ENCODE results near the gene ATXN1. TPM values are rescaled to one million over a fixed set of nuclear protein-coding genes. Genes with fewer than 3 reads are reported as not detected.

Gene ATXN1
- polyA plus RNA-seq, 1 of the 3 experiments (the other 2 are of a cell fraction): 7.9 TPM

DNA sequence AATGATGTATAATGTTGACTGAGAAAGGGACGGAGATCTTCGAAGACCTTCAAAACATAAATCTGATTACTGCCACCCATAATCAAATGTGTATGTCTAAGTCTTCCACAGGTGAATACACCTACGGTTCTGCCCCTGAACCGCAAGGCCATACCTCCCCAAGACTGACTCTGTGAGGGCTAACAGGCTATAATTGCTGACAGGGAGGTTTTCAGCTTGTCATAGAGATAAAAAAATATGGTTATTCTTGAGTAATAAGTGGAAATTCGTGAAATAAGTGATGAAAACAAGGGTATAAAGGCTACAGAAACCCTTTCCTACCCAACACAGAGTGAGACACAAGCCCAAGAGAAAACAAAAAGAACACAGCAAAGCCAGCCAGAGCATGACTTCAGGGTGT lies 188.9 kb downstream of the ATXN1 start:
- Histone ChIP-seq H3K27me3 (ENCODE audit: insufficient read depth) (no peaks in the 10 kb centered on the region), H4K20me1 (ENCODE audit: insufficient read depth) (no peaks in the 10 kb centered on the region; the same call in 1 of the 2 replicates), H2AFZ (ENCODE audit: low read depth) (no peak overlapping the region), H3K4me3 (ENCODE audit: low read depth in 2 of 2, low read length in 1 of 2) (no peak overlapping the region), H3K79me2 (ENCODE audit: insufficient read depth) (no peaks in the 10 kb centered on the region), H3K9me3 (no peaks in the 10 kb centered on the region), H3K4me1 (ENCODE audit: control insufficient read depth in 1 of 2, insufficient read depth in 2 of 2, low read depth in 1 of 2, low read length in 1 of 2) (no peaks in the 10 kb centered on the region), H3K36me3 (replicated peaks in 1 of 2; ENCODE audit: control insufficient read depth in 1 of 2, insufficient read depth in 2 of 2, low read length in 1 of 2) (peaks cover 0 to 9% of the 10 kb centered on the region in 2 experiments), H3K9ac (no peak overlapping the region), H3K9me2 (no peaks in the 10 kb centered on the region), H3F3A (replicated peaks; ENCODE audit: insufficient read depth) (peaks cover 3% of the 10 kb centered on the region), H3K4me2 (no peak overlapping the region), H3K27ac (ENCODE audit: low read depth in 2 of 2, low read length in 1 of 2) (no peak overlapping the region)
- DNase-seq: no peak
- POLR2A ChIA-PET: no interaction called here
- TF ChIP-seq FOSL2 (IDR thresholded peaks at IDR 0.05; ENCODE audit: borderline replicate concordance, low read depth) (no peak), ELF1 (IDR thresholded peaks at IDR 0.05) (no peak), MXI1 (IDR thresholded peaks at IDR 0.05; ENCODE audit: low read depth, low read length) (no peak)
- TF ChIP-seq, protein P1, sequence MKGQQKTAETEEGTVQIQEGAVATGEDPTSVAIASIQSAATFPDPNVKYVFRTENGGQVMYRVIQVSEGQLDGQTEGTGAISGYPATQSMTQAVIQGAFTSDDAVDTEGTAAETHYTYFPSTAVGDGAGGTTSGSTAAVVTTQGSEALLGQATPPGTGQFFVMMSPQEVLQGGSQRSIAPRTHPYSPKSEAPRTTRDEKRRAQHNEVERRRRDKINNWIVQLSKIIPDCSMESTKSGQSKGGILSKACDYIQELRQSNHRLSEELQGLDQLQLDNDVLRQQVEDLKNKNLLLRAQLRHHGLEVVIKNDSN (IDR thresholded peaks at IDR 0.05; ENCODE audit: borderline replicate concordance, low read depth): no peak
- CTCF ChIA-PET: no interaction called here
- WGBS (ENCODE audit: low lambda C conversion rate): 88% methylated on average over 5 of the region's 5 CpGs

- no peak for DNase-seq
- TF ChIP-seq POLR2AphosphoS5 (IDR thresholded peaks at IDR 0.05; ENCODE audit: low read depth, low read length) (no peak), JUND (IDR thresholded peaks at IDR 0.05) (no peak), NRF1 (IDR thresholded peaks at IDR 0.05; ENCODE audit: low read depth, low read length) (no peak)
- Histone ChIP-seq H3F3A (replicated peaks; ENCODE audit: insufficient read depth) (peaks cover 3% of the 10 kb centered on the region), H3K9ac (no peak overlapping the region), H3K36me3 (replicated peaks in 1 of 2; ENCODE audit: control insufficient read depth in 1 of 2, insufficient read depth in 2 of 2, low read length in 1 of 2) (peaks cover 0 to 9% of the 10 kb centered on the region in 2 experiments), H3K79me2 (ENCODE audit: insufficient read depth) (no peaks in the 10 kb centered on the region), H3K9me2 (no peaks in the 10 kb centered on the region), H2AFZ (ENCODE audit: low read depth) (no peak overlapping the region), H4K20me1 (ENCODE audit: insufficient read depth) (no peaks in the 10 kb centered on the region; the same call in 1 of the 2 replicates), H3K4me1 (ENCODE audit: control insufficient read depth in 1 of 2, insufficient read depth in 2 of 2, low read depth in 1 of 2, low read length in 1 of 2) (no peaks in the 10 kb centered on the region), H3K27ac (ENCODE audit: low read depth in 2 of 2, low read length in 1 of 2) (no peak overlapping the region), H3K9me3 (no peaks in the 10 kb centered on the region), H3K4me2 (no peak overlapping the region), H3K4me3 (ENCODE audit: low read depth in 2 of 2, low read length in 1 of 2) (no peak overlapping the region), H3K27me3 (ENCODE audit: insufficient read depth) (no peaks in the 10 kb centered on the region)
- CTCF ChIA-PET: no interaction called here
- 63% methylated on average over 1 of the region's 1 CpG for WGBS (ENCODE audit: low lambda C conversion rate)
- POLR2A ChIA-PET: no interaction called here
Observed at GRCh38 chr6:16570946-16571345, 190.3 kb downstream of the ATXN1 start.

- H3K4me3 ChIP-seq (ENCODE audit: low read depth in 2 of 2, low read length in 1 of 2): no peak overlapping the region
- H3K9ac ChIP-seq: no peak overlapping the region
- H4K20me1 ChIP-seq (ENCODE audit: insufficient read depth): no peaks in the 10 kb centered on the region; the same call in 1 of the 2 replicates
- TF ChIP-seq MEF2A (IDR thresholded peaks at IDR 0.05; ENCODE audit: borderline replicate concordance, low read depth) (no peak), FOSL2 (IDR thresholded peaks at IDR 0.05; ENCODE audit: borderline replicate concordance, low read depth) (no peak), SIN3A (IDR thresholded peaks at IDR 0.05; ENCODE audit: borderline replicate concordance, low read depth, low read length) (no peak), MAX (IDR thresholded peaks at IDR 0.05; ENCODE audit: low read depth) (no peak), EP300 (IDR thresholded peaks at IDR 0.05; ENCODE audit: borderline replicate concordance in 1 of 2, low read depth in 1 of 2, low read length in 1 of 2) (no peak), RCOR1 (IDR thresholded peaks at IDR 0.05; ENCODE audit: low read length) (no peak), TAF1 (IDR thresholded peaks at IDR 0.05; ENCODE audit: borderline replicate concordance, low read depth, low read length) (no peak), RFX5 (IDR thresholded peaks at IDR 0.05; ENCODE audit: low read length) (no peak)
- TF ChIP-seq, protein P1 (IDR thresholded peaks at IDR 0.05; ENCODE audit: borderline replicate concordance, low read depth): no peak
- no peak overlapping the region for H2AFZ ChIP-seq (ENCODE audit: low read depth)
- H3K27me3 ChIP-seq (ENCODE audit: insufficient read depth): no peaks in the 10 kb centered on the region
- H3K27ac ChIP-seq (ENCODE audit: low read depth in 2 of 2, low read length in 1 of 2): no peak overlapping the region
- CTCF ChIA-PET: no interaction called here
- peaks cover 0 to 9% of the 10 kb centered on the region in 2 experiments for H3K36me3 ChIP-seq (replicated peaks in 1 of 2; ENCODE audit: control insufficient read depth in 1 of 2, insufficient read depth in 2 of 2, low read length in 1 of 2)
- no peak overlapping the region for H3K4me2 ChIP-seq
- H3K9me3 ChIP-seq: no peaks in the 10 kb centered on the region
- no peaks in the 10 kb centered on the region for H3K4me1 ChIP-seq (ENCODE audit: control insufficient read depth in 1 of 2, insufficient read depth in 2 of 2, low read depth in 1 of 2, low read length in 1 of 2)
- peaks cover 3% of the 10 kb centered on the region for H3F3A ChIP-seq (replicated peaks; ENCODE audit: insufficient read depth)
- WGBS (ENCODE audit: low lambda C conversion rate): 93% methylated on average over 1 of the region's 1 CpG
- no peak for DNase-seq
- no peaks in the 10 kb centered on the region; the same call in 1 of the 2 replicates for H3K79me2 ChIP-seq (ENCODE audit: insufficient read depth)
- POLR2A ChIA-PET: no interaction called here
- H3K9me2 ChIP-seq: no peaks in the 10 kb centered on the region
Observed at GRCh38 chr6:16570221-16570553, 191.1 kb downstream of the ATXN1 start.

Measured in SK-N-SH (cell line).